HCT116 (cell line): ENCODE data around the gene MTURN. TPM values are rescaled to one million over a fixed set of nuclear protein-coding genes. Genes with fewer than 3 reads are reported as not detected.

Experiments used
- ATAC-seq: fragments of 200-7000 bp; cut with Tn5 transposase; 2 replicates; pipeline ENCODE4 v1.9.1; 2020; ENCODE audit warnings: mild to moderate bottlenecking, moderate library complexity
- BruUV-seq: library from RNA; stranded (reverse); fragments of 400-500 nt; replicated peaks from 2 replicates; lab custom pipeline; 2021; lab: Mats Ljungman, UMichigan
- CTCF ChIA-PET: fragments of 300-600 bp; sonication (Branson Sonifier 250); formaldehyde crosslinking; loops from one replicate; lab custom pipeline; 2021; ENCODE audit warnings: antibody characterized with exemption; lab: Charles Lee
- POLR2A ChIA-PET: fragments of 300-600, 350-600 bp; sonication (Branson Sonifier 250); formaldehyde crosslinking; loops from one replicate; lab custom pipeline; 2021; ENCODE audit warnings: antibody characterized with exemption; lab: Charles Lee
- RAD21 ChIA-PET, 2 experiments: fragments of 300-600 bp; sonication (Branson Sonifier 250); formaldehyde crosslinking; loops; one replicate each; lab custom pipeline; 2023; ENCODE audit warnings: low total read pairs in 2 of 2; ENCODE audit not compliant: uncharacterized antibody in 2 of 2, unreplicated experiment in 2 of 2, low non-redundant PET in 1 of 2; lab: Charles Lee
- DNase-seq: peaks from one replicate; pipeline ENCODE4 v3.0.0-alpha.2; 2010; ENCODE audit warnings: low read depth, low spot score
- H2AFZ ChIP-seq: fragments of 200-600 bp; shearing (Covaris generic), sonication (generic); 2 replicates; pipeline ENCODE4 v1.6.1; 2017; ENCODE audit warnings: low read depth, mixed run types, mixed read lengths, antibody characterized with exemption, low read length; ENCODE audit not compliant: poor library complexity, severe bottlenecking
- H3K27ac ChIP-seq: 2 replicates; pipeline ENCODE4 v1.5.1; 2012; ENCODE audit warnings: low read depth, low read length
- H3K27me3 ChIP-seq: fragments of 200-600 bp; sonication (generic); 2 replicates; pipeline ENCODE4 v1.6.1; 2016; ENCODE audit warnings: mixed run types, low read length, mixed read lengths; ENCODE audit not compliant: insufficient read depth
- H3K36me3 ChIP-seq, 2 experiments: fragments of 200-500 bp in 1 of 2; fragments of 200-600 bp in 1 of 2; sonication (Bioruptor generic) in 1 of 2; sonication (generic) in 1 of 2; 2 replicates each; pipeline versions ENCODE4 v1.5.1 to v1.6.1; 2014 to 2016; ENCODE audit warnings: low read length in 2 of 2, inconsistent platforms in 1 of 2, mixed read lengths in 1 of 2, mixed run types in 1 of 2; ENCODE audit not compliant: insufficient read depth in 2 of 2, control insufficient read depth in 1 of 2
- H3K4me1 ChIP-seq, 2 experiments: fragments of 200-600 bp in 1 of 2; sonication (generic) in 1 of 2; 2 replicates each; pipeline versions ENCODE4 v1.5.1 to v1.6.1; 2012 to 2017; ENCODE audit warnings: low read length in 2 of 2, inconsistent platforms in 1 of 2, mild to moderate bottlenecking in 1 of 2, mixed read lengths in 1 of 2, mixed run types in 1 of 2, moderate library complexity in 1 of 2; ENCODE audit not compliant: insufficient read depth in 2 of 2, control insufficient read depth in 1 of 2
- H3K4me2 ChIP-seq: fragments of 200-600 bp; sonication (generic); 2 replicates; pipeline ENCODE4 v1.6.1; 2017; ENCODE audit warnings: mixed run types, low read length, mixed read lengths
- H3K4me3 ChIP-seq, 2 experiments: fragments of 200-600 bp in 1 of 2; sonication (generic) in 1 of 2; replicated peaks in 1 of 2; 2 replicates each; pipeline ENCODE4 v1.5.1; 2011 to 2016; ENCODE audit warnings: low read length in 2 of 2, control low read depth in 1 of 2, low read depth in 1 of 2, mild to moderate bottlenecking in 1 of 2, mixed read lengths in 1 of 2, mixed run types in 1 of 2
- H3K79me2 ChIP-seq: fragments of 200-600 bp; sonication (generic); 2 replicates; pipeline ENCODE4 v1.6.1; 2017; ENCODE audit warnings: mild to moderate bottlenecking, mixed run types, low read length, moderate library complexity, mixed read lengths; ENCODE audit not compliant: insufficient read depth
- H3K9ac ChIP-seq: fragments of 200-600 bp; sonication (generic); 2 replicates; pipeline ENCODE4 v1.6.1; 2016; ENCODE audit warnings: low read length, mixed read lengths
- H3K9me2 ChIP-seq: fragments of 200-600 bp; sonication (generic), shearing (Covaris generic); 2 replicates; pipeline ENCODE4 v1.6.1; 2017; ENCODE audit warnings: mixed run types, mild to moderate bottlenecking, moderate library complexity; ENCODE audit not compliant: insufficient read depth
- H3K9me3 ChIP-seq, 2 experiments: fragments of 200-500 bp in 1 of 2; fragments of 200-600 bp in 1 of 2; sonication (Bioruptor generic) in 1 of 2; sonication (generic) in 1 of 2; 2 replicates each; pipeline ENCODE4 v1.6.1; 2014 to 2017; ENCODE audit warnings: low read length in 2 of 2, mixed read lengths in 2 of 2, inconsistent platforms in 1 of 2, low read depth in 1 of 2, mild to moderate bottlenecking in 1 of 2, mixed run types in 1 of 2, moderate library complexity in 1 of 2; ENCODE audit not compliant: control insufficient read depth in 1 of 2, insufficient read depth in 1 of 2
- H4K20me1 ChIP-seq: fragments of 200-600 bp; sonication (generic), shearing (Covaris generic); 2 replicates; pipeline ENCODE4 v1.6.1; 2017; ENCODE audit warnings: mixed run types, mild to moderate bottlenecking, moderate library complexity; ENCODE audit not compliant: insufficient read depth
- CEBPB ChIP-seq: IDR thresholded peaks from 2 replicates; pipeline ENCODE4 v1.6.1; 2012; ENCODE audit warnings: low read depth
- EGR1 ChIP-seq: IDR thresholded peaks from 2 replicates; pipeline ENCODE4 v1.6.1; 2012; ENCODE audit warnings: low read depth
- ELF1 ChIP-seq: IDR thresholded peaks from 2 replicates; pipeline ENCODE4 v1.6.1; 2012; ENCODE audit warnings: low read depth, borderline replicate concordance
- EZH2 ChIP-seq: fragments of 200-600 bp; sonication (generic); IDR thresholded peaks from 2 replicates; pipeline ENCODE4 v1.6.1; 2017; ENCODE audit warnings: antibody characterized with exemption, mixed run types
- EZH2phosphoT487 ChIP-seq: fragments of 200-600 bp; IDR thresholded peaks from 2 replicates; pipeline ENCODE4 v1.6.1; 2018; ENCODE audit warnings: antibody characterized with exemption, borderline replicate concordance
- FOSL1 ChIP-seq: IDR thresholded peaks from 2 replicates; pipeline ENCODE4 v1.6.1; 2012; ENCODE audit warnings: low read depth
- POLR2A ChIP-seq: IDR thresholded peaks from 2 replicates; pipeline ENCODE4 v1.7.0; 2011; ENCODE audit warnings: borderline replicate concordance; ENCODE audit not compliant: insufficient read depth, insufficient read length; ENCODE audit errors: extremely low read depth
- SRF ChIP-seq: IDR thresholded peaks from 2 replicates; pipeline ENCODE4 v1.6.1; 2012; ENCODE audit warnings: low read depth
- ZFX ChIP-seq: fragments of 450-650 bp; IDR thresholded peaks from 2 replicates; pipeline ENCODE4 v1.6.1; 2017
- ZNF274 ChIP-seq: fragments of 200-500 bp; sonication (Bioruptor generic); IDR thresholded peaks from 2 replicates; pipeline ENCODE4 v1.6.1; 2014; ENCODE audit warnings: mild to moderate bottlenecking, low read depth, low read length, inconsistent platforms
- intact Hi-C: fragments of 100-400 bp; cut with micrococcal nuclease; formaldehyde crosslinking; loops from 2 replicates; pipeline ENCODE4 v1.10.0; 2022
- total RNA-seq: library from RNA; stranded (reverse); gene quantifications from one replicate; pipeline ENCODE4 v1.2.1, GENCODE V29; 2021; ENCODE audit not compliant: unreplicated experiment
- TF ChIP-seq, protein P1 (sequence below), 3 experiments: fragments of 200-600 bp in 1 of 3; sonication (generic) in 1 of 3; IDR thresholded peaks in 2 of 3; conservative IDR thresholded peaks in 1 of 3; 2 replicates each; pipeline ENCODE4 v1.5.1; 2012 to 2017; ENCODE audit warnings: low read depth in 2 of 3, low read length in 2 of 3, antibody characterized with exemption in 1 of 3, borderline replicate concordance in 1 of 3, control low read depth in 1 of 3, mild to moderate bottlenecking in 1 of 3, mixed read lengths in 1 of 3, mixed run types in 1 of 3, moderate library complexity in 1 of 3; ENCODE audit not compliant: insufficient read depth in 1 of 3
- TF ChIP-seq, protein P2 (sequence below): IDR thresholded peaks from 2 replicates; pipeline ENCODE4 v1.6.1; 2012
- TF ChIP-seq, protein P3 (sequence below): IDR thresholded peaks from 2 replicates; pipeline ENCODE4 v1.6.1; 2012; ENCODE audit warnings: low read depth
- TF ChIP-seq, protein P4 (sequence below): IDR thresholded peaks from 2 replicates; pipeline ENCODE4 v1.6.1; 2011; ENCODE audit warnings: mild to moderate bottlenecking, low read length, moderate library complexity; ENCODE audit not compliant: insufficient replicate concordance; ENCODE audit errors: extremely low read depth

The MTURN gene
- total RNA-seq, 1 experiment from 2014 or later = 7.5 TPM

DNA sequence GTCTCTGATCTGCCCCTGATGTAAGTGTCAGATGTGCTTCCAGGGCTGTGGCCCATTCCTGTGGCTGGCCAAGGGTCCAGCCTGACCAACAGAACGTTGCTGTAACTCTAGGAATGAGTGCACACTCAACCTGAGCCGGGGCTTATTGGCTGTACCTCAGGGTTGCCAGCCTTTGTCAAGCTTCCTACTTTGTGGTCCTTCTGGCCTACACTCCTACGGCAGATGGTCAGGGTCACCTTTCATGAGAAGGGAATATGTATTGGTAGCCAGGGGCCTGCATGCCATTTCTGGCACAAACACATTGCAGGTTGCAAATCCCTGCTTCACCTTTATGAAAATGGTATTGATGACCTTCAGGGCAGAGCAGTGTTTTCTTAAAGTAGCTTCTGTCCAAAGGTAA is 64.5 kb downstream of the MTURN start:
- ATAC-seq (no peak), DNase-seq (no peak)
- TF ChIP-seq CEBPB = no peak
- TF ChIP-seq ZFX = no peak
- TF ChIP-seq, protein P1, sequence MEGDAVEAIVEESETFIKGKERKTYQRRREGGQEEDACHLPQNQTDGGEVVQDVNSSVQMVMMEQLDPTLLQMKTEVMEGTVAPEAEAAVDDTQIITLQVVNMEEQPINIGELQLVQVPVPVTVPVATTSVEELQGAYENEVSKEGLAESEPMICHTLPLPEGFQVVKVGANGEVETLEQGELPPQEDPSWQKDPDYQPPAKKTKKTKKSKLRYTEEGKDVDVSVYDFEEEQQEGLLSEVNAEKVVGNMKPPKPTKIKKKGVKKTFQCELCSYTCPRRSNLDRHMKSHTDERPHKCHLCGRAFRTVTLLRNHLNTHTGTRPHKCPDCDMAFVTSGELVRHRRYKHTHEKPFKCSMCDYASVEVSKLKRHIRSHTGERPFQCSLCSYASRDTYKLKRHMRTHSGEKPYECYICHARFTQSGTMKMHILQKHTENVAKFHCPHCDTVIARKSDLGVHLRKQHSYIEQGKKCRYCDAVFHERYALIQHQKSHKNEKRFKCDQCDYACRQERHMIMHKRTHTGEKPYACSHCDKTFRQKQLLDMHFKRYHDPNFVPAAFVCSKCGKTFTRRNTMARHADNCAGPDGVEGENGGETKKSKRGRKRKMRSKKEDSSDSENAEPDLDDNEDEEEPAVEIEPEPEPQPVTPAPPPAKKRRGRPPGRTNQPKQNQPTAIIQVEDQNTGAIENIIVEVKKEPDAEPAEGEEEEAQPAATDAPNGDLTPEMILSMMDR (IDR thresholded peaks at IDR 0.05 in 2 of 3, conservative IDR thresholded peaks at IDR 0.05 in 1 of 3; ENCODE audit: borderline replicate concordance in 1 of 3, insufficient read depth in 1 of 3, low read depth in 2 of 3, low read length in 2 of 3) = no peak
- TF ChIP-seq ELF1 = no peak
- TF ChIP-seq, protein P2, sequence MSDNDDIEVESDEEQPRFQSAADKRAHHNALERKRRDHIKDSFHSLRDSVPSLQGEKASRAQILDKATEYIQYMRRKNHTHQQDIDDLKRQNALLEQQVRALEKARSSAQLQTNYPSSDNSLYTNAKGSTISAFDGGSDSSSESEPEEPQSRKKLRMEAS = no peak
- TF ChIP-seq ZNF274 = no peak
- TF ChIP-seq, protein P3, sequence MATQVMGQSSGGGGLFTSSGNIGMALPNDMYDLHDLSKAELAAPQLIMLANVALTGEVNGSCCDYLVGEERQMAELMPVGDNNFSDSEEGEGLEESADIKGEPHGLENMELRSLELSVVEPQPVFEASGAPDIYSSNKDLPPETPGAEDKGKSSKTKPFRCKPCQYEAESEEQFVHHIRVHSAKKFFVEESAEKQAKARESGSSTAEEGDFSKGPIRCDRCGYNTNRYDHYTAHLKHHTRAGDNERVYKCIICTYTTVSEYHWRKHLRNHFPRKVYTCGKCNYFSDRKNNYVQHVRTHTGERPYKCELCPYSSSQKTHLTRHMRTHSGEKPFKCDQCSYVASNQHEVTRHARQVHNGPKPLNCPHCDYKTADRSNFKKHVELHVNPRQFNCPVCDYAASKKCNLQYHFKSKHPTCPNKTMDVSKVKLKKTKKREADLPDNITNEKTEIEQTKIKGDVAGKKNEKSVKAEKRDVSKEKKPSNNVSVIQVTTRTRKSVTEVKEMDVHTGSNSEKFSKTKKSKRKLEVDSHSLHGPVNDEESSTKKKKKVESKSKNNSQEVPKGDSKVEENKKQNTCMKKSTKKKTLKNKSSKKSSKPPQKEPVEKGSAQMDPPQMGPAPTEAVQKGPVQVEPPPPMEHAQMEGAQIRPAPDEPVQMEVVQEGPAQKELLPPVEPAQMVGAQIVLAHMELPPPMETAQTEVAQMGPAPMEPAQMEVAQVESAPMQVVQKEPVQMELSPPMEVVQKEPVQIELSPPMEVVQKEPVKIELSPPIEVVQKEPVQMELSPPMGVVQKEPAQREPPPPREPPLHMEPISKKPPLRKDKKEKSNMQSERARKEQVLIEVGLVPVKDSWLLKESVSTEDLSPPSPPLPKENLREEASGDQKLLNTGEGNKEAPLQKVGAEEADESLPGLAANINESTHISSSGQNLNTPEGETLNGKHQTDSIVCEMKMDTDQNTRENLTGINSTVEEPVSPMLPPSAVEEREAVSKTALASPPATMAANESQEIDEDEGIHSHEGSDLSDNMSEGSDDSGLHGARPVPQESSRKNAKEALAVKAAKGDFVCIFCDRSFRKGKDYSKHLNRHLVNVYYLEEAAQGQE = no peak
- no peak for TF ChIP-seq FOSL1
- TF ChIP-seq SRF = no peak
- TF ChIP-seq, protein P4, sequence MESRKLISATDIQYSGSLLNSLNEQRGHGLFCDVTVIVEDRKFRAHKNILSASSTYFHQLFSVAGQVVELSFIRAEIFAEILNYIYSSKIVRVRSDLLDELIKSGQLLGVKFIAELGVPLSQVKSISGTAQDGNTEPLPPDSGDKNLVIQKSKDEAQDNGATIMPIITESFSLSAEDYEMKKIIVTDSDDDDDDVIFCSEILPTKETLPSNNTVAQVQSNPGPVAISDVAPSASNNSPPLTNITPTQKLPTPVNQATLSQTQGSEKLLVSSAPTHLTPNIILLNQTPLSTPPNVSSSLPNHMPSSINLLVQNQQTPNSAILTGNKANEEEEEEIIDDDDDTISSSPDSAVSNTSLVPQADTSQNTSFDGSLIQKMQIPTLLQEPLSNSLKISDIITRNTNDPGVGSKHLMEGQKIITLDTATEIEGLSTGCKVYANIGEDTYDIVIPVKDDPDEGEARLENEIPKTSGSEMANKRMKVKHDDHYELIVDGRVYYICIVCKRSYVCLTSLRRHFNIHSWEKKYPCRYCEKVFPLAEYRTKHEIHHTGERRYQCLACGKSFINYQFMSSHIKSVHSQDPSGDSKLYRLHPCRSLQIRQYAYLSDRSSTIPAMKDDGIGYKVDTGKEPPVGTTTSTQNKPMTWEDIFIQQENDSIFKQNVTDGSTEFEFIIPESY = no peak
- no peak for TF ChIP-seq POLR2A
- TF ChIP-seq EGR1 = no peak
- TF ChIP-seq EZH2phosphoT487 = no peak
- TF ChIP-seq EZH2 = no peak
- BruUV-seq = no TSS peak
- intact Hi-C loops = no loop called here
- RAD21 ChIA-PET = no interaction called here
- CTCF ChIA-PET = no interaction called here
- Histone ChIP-seq H3K4me3 (no peak overlapping the region), H2AFZ (no peak overlapping the region), H3K4me2 (no peak overlapping the region), H4K20me1 (no peaks in the 10 kb centered on the region), H3K4me1 (no peaks in the 10 kb centered on the region), H3K9me3 (peaks cover 17 to 19% of the 10 kb centered on the region in 2 experiments; a peak in 3 of 4 replicates), H3K79me2 (no peaks in the 10 kb centered on the region), H3K36me3 (no peaks in the 10 kb centered on the region), H3K9ac (no peak overlapping the region), H3K9me2 (no peaks in the 10 kb centered on the region), H3K27me3 (no peaks in the 10 kb centered on the region), H3K27ac (no peak overlapping the region)
- POLR2A ChIA-PET = no interaction called here
